ENCODE results near the gene PSME3IP1.
"Not testable (repeated sequence)": the region's sequence is repeated elsewhere in the genome, so short reads cannot be mapped to it uniquely, and the experiment has no call there.

PSME3IP1 gene

GRCh38 chr16:57185945-57186871, at the start of gene PSME3IP1, which contains the start of gene RSPRY1:
Gene PSME3IP1 (minus strand): TSS chr16:57186039. CDS start chr16:57173854, 12,185 bp downstream.
Gene RSPRY1 (plus strand): TSS chr16:57186329. CDS start chr16:57204659, 18,330 bp downstream.
- DNase-seq: peak; percentile 99

GRCh38 chr16:57235128-57236021, 49.5 kb upstream of the PSME3IP1 start:
- peak; percentile 46 for DNase-seq

- DNase-seq: no peak
Measured at GRCh38 chr16:57234707-57235092, 48.9 kb upstream of the PSME3IP1 start.

GRCh38 chr16:57233944-57234706, 48.3 kb upstream of the PSME3IP1 start:
- DNase-seq: no peak

- no peak for DNase-seq
Measured at GRCh38 chr16:57231821-57232350, 46.0 kb upstream of the PSME3IP1 start.

GRCh38 chr16:57229079-57229478, 43.2 kb upstream of the PSME3IP1 start:
- DNase-seq: no peak

GRCh38 chr16:57226701-57227621, 41.1 kb upstream of the PSME3IP1 start:
- DNase-seq: no peak

- DNase-seq: no peak
Measured at GRCh38 chr16:57225978-57226377, 40.1 kb upstream of the PSME3IP1 start.

GRCh38 chr16:57224651-57225335, 39.0 kb upstream of the PSME3IP1 start:
- no peak for DNase-seq

- DNase-seq: no peak
Measured at GRCh38 chr16:57223057-57223456, 37.2 kb upstream of the PSME3IP1 start.

GRCh38 chr16:57216968-57217367, 31.1 kb upstream of the PSME3IP1 start:
- DNase-seq: no peak

GRCh38 chr16:57213462-57213861, 27.6 kb upstream of the PSME3IP1 start:
- DNase-seq: no peak

- no peak for DNase-seq
Measured at GRCh38 chr16:57209780-57210179, 23.9 kb upstream of the PSME3IP1 start.

GRCh38 chr16:57208926-57209325, 23.1 kb upstream of the PSME3IP1 start:
- no peak for DNase-seq

- DNase-seq: no peak
Measured at GRCh38 chr16:57204675-57205074, 18.8 kb upstream of the PSME3IP1 start.

GRCh38 chr16:57203451-57203850, 17.6 kb upstream of the PSME3IP1 start:
- no peak for DNase-seq

GRCh38 chr16:57202095-57202886, 16.5 kb upstream of the PSME3IP1 start:
- DNase-seq: no peak

- DNase-seq: not testable (repeated sequence)
Measured at GRCh38 chr16:57200926-57201325, 15.1 kb upstream of the PSME3IP1 start.

- DNase-seq: not testable (repeated sequence)
Measured at GRCh38 chr16:57200321-57200720, 14.5 kb upstream of the PSME3IP1 start.

GRCh38 chr16:57196753-57197152, 10.9 kb upstream of the PSME3IP1 start:
- no peak for DNase-seq

Measured in NCI-H774 (cell line).